H1 (cell line): Measurements from ENCODE around the gene FAM131C. TPM values are rescaled to one million over a fixed set of nuclear protein-coding genes. Genes with fewer than 3 reads are reported as not detected.
A peak's percentile ranks its signal among the peaks of the same experiment; 100 is the strongest.

Experiments used
- CTCF ChIA-PET: fragments of 300-600 bp; sonication (Branson Sonifier 250); formaldehyde crosslinking; loops from one replicate; lab custom pipeline; 2021; ENCODE audit not compliant: partially characterized antibody; lab: Charles Lee
- POLR2A ChIA-PET: fragments of 300-600 bp; sonication (Branson Sonifier 250); formaldehyde crosslinking; loops from one replicate; lab custom pipeline; 2021; ENCODE audit warnings: inconsistent platforms; ENCODE audit not compliant: partially characterized antibody; lab: Charles Lee
- DNase-seq, 2 experiments: peaks; one replicate each; pipeline versions ENCODE4 v3.0.0 to v3.0.0-alpha.2; 2010 to 2022; ENCODE audit warnings: low spot score in 2 of 2, low read depth in 1 of 2, mixed read lengths in 1 of 2
- FAIRE-seq: peaks from 2 replicates; lab custom pipeline; 2011; peaks lifted over from hg19 to GRCh38; lab: Jason Lieb, UNC
- H2AFZ ChIP-seq: 2 replicates; pipeline ENCODE4 v1.8.1; 2012; ENCODE audit warnings: low read length, inconsistent platforms
- H2AK5ac ChIP-seq: 2 replicates; pipeline ENCODE4 v1.6.1; 2013; ENCODE audit warnings: low read depth, low read length
- H2BK120ac ChIP-seq: replicated peaks from 2 replicates; pipeline ENCODE3; 2013; ENCODE audit warnings: low read depth, low read length, inconsistent platforms
- H2BK12ac ChIP-seq: 2 replicates; pipeline ENCODE4 v1.6.1; 2013; ENCODE audit warnings: low read depth, low read length
- H2BK15ac ChIP-seq: 2 replicates; pipeline ENCODE4 v1.6.1; 2013; ENCODE audit warnings: low read length
- H2BK20ac ChIP-seq: 2 replicates; pipeline ENCODE4 v1.6.1; 2013; ENCODE audit warnings: low read length
- H2BK5ac ChIP-seq: 2 replicates; pipeline ENCODE4 v1.6.1; 2013; ENCODE audit warnings: low read depth, low read length
- H3K14ac ChIP-seq: 2 replicates; pipeline ENCODE4 v1.6.1; 2013; ENCODE audit warnings: inconsistent platforms; ENCODE audit not compliant: insufficient read length
- H3K18ac ChIP-seq: 2 replicates; pipeline ENCODE4 v1.6.1; 2013; ENCODE audit warnings: low read length; ENCODE audit errors: extremely low read depth
- H3K23ac ChIP-seq: 2 replicates; pipeline ENCODE4 v1.6.1; 2013; ENCODE audit warnings: inconsistent platforms; ENCODE audit not compliant: insufficient read length
- H3K23me2 ChIP-seq: 2 replicates; pipeline ENCODE4 v1.6.1; 2013; ENCODE audit warnings: low read depth, low read length
- H3K27ac ChIP-seq: 2 replicates; pipeline ENCODE4 v1.6.1; 2011; ENCODE audit warnings: low read depth, low read length, inconsistent platforms
- H3K27me3 ChIP-seq, 4 experiments: replicated peaks in 1 of 4; 1 replicate in 1 of 4; 2 replicates in 3 of 4; pipeline versions ENCODE4 v1.6.1 to v1.8.1; 2011 to 2013; ENCODE audit warnings: low read length in 3 of 4, mild to moderate bottlenecking in 3 of 4, inconsistent platforms in 2 of 4, mixed read lengths in 2 of 4, moderate library complexity in 1 of 4; ENCODE audit not compliant: control insufficient read depth in 3 of 4, insufficient read depth in 3 of 4; ENCODE audit errors: extremely low read depth in 1 of 4
- H3K36me3 ChIP-seq, 4 experiments: 2 replicates each; pipeline versions ENCODE4 v1.6.1 to v1.8.1; 2011 to 2013; ENCODE audit warnings: mild to moderate bottlenecking in 4 of 4, low read length in 3 of 4, moderate library complexity in 2 of 4, control low read depth in 1 of 4, inconsistent platforms in 1 of 4; ENCODE audit not compliant: insufficient read depth in 4 of 4, control insufficient read depth in 2 of 4
- H3K4ac ChIP-seq: replicated peaks from 2 replicates; pipeline ENCODE3; 2013; ENCODE audit warnings: low read length, low read depth, mixed read lengths, inconsistent platforms; ENCODE audit not compliant: insufficient read length
- H3K4me1 ChIP-seq, 4 experiments: replicated peaks in 1 of 4; 1 replicate in 1 of 4; 2 replicates in 3 of 4; pipeline versions ENCODE4 v1.6.1 to v1.8.1; 2011 to 2013; ENCODE audit warnings: low read length in 3 of 4, inconsistent platforms in 2 of 4, mixed read lengths in 1 of 4; ENCODE audit not compliant: insufficient read depth in 4 of 4, control insufficient read depth in 3 of 4
- H3K4me2 ChIP-seq, 2 experiments: 2 replicates each; pipeline versions ENCODE4 v1.6.1 to v1.8.1; 2011 to 2013; ENCODE audit warnings: low read depth in 2 of 2, low read length in 2 of 2, control low read depth in 1 of 2, inconsistent platforms in 1 of 2, mild to moderate bottlenecking in 1 of 2; ENCODE audit not compliant: insufficient read depth in 1 of 2
- H3K4me3 ChIP-seq, 4 experiments: fragments of 200-600, 300-600 bp in 1 of 4; sonication (generic), shearing (Covaris generic), sonication (Bioruptor Twin) in 1 of 4; 2 replicates each; pipeline versions ENCODE4 v1.5.1 to v1.8.1; 2011 to 2016; ENCODE audit warnings: low read length in 4 of 4, low read depth in 3 of 4, control low read depth in 2 of 4, inconsistent platforms in 2 of 4, mild to moderate bottlenecking in 2 of 4, mixed read lengths in 1 of 4, moderate library complexity in 1 of 4; ENCODE audit not compliant: insufficient read depth in 2 of 4; ENCODE audit errors: extremely low read depth in 1 of 4
- H3K56ac ChIP-seq: replicated peaks from 2 replicates; pipeline ENCODE3; 2013; ENCODE audit warnings: low read depth, mild to moderate bottlenecking, mixed read lengths, low read length, inconsistent platforms; ENCODE audit not compliant: insufficient read length
- H3K79me1 ChIP-seq: 2 replicates; pipeline ENCODE4 v1.6.1; 2013; ENCODE audit warnings: low read depth, low read length, control low read depth
- H3K79me2 ChIP-seq, 2 experiments: 2 replicates each; pipeline versions ENCODE4 v1.6.1 to v1.8.1; 2012 to 2013; ENCODE audit warnings: low read length in 2 of 2, mild to moderate bottlenecking in 2 of 2, inconsistent platforms in 1 of 2; ENCODE audit not compliant: insufficient read depth in 2 of 2, control insufficient read depth in 1 of 2
- H3K9ac ChIP-seq, 4 experiments: replicated peaks in 1 of 4; 1 replicate in 1 of 4; 2 replicates in 3 of 4; pipeline versions ENCODE4 v1.6.1 to v1.8.1; 2011 to 2013; ENCODE audit warnings: low read depth in 3 of 4, low read length in 3 of 4, control low read depth in 2 of 4, mild to moderate bottlenecking in 2 of 4, moderate library complexity in 2 of 4, inconsistent platforms in 1 of 4; ENCODE audit errors: extremely low read depth in 1 of 4
- H3K9me3 ChIP-seq, 2 experiments: 2 replicates each; pipeline versions ENCODE4 v1.6.1 to v1.8.1; 2012 to 2013; ENCODE audit warnings: mild to moderate bottlenecking in 2 of 2, moderate library complexity in 2 of 2, control low read depth in 1 of 2, inconsistent platforms in 1 of 2, low read depth in 1 of 2, low read length in 1 of 2, mixed read lengths in 1 of 2; ENCODE audit not compliant: insufficient read depth in 2 of 2
- H4K20me1 ChIP-seq, 2 experiments: replicated peaks in 1 of 2; 2 replicates each; pipeline versions ENCODE3 to v1.8.1; 2011 to 2013; ENCODE audit warnings: inconsistent platforms in 2 of 2, low read length in 2 of 2, mild to moderate bottlenecking in 1 of 2; ENCODE audit not compliant: insufficient read depth in 2 of 2, control insufficient read depth in 1 of 2
- H4K5ac ChIP-seq: 2 replicates; pipeline ENCODE4 v1.6.1; 2013; ENCODE audit warnings: low read length, low read depth, mixed read lengths, inconsistent platforms; ENCODE audit not compliant: insufficient read length
- H4K8ac ChIP-seq: 2 replicates; pipeline ENCODE4 v1.8.0; 2013; ENCODE audit warnings: mild to moderate bottlenecking, moderate library complexity, low read length, inconsistent platforms; ENCODE audit not compliant: insufficient read depth; ENCODE audit errors: extremely low read depth
- H4K91ac ChIP-seq: replicated peaks from 2 replicates; pipeline ENCODE3; 2013; ENCODE audit warnings: low read length, mixed read lengths, inconsistent platforms; ENCODE audit not compliant: insufficient read length
- EP300 ChIP-seq, 2 experiments: IDR thresholded peaks; 1 replicate in 1 of 2; 2 replicates in 1 of 2; pipeline ENCODE4 v1.6.1; 2011 to 2012; ENCODE audit warnings: low read depth in 2 of 2, low read length in 2 of 2, mild to moderate bottlenecking in 2 of 2, borderline replicate concordance in 1 of 2, inconsistent platforms in 1 of 2, moderate library complexity in 1 of 2
- KDM5A ChIP-seq: fragments of 200-600 bp; IDR thresholded peaks from 2 replicates; pipeline ENCODE4 v1.7.1; 2012; ENCODE audit warnings: mild to moderate bottlenecking, low read length, inconsistent platforms, mixed read lengths
- TCF12 ChIP-seq: IDR thresholded peaks from 2 replicates; pipeline ENCODE4 v1.6.1; 2011; ENCODE audit warnings: low read depth, mild to moderate bottlenecking, low read length
- WGBS, 2 experiments: shearing (Covaris generic) in 1 of 2; methylation state at CpG; one replicate each; pipeline versions ENCODE4 v1.1.6 to v1.1.7; 2013 to 2015; ENCODE audit warnings: low lambda C conversion rate in 2 of 2, mixed read lengths in 2 of 2, inconsistent platforms in 1 of 2, low coverage in 1 of 2, missing lambda C conversion rate in 1 of 2; ENCODE audit not compliant: insufficient replicate concordance in 2 of 2, insufficient coverage in 1 of 2, insufficient read length in 1 of 2; ENCODE audit errors: extremely low coverage in 1 of 2, missing lambda C conversion rate in 1 of 2; 5-methylcytosine and 5-hydroxymethylcytosine counted together
- polyA plus RNA-seq, 7 experiments: library from polyadenylated mRNA; depleted of rRNA in 3 of 7; stranded (reverse) in 5 of 7; unstranded in 2 of 7; fragments of >200 nt in 5 of 7; fragments of 200-250 nt in 2 of 7; gene quantifications; 1 replicate in 5 of 7; 2 replicates in 1 of 7; 4 replicates in 1 of 7; pipeline versions ENCODE4 v1.2.1 to v1.2.3, GENCODE V29; 2011 to 2013; ENCODE audit warnings: missing spikeins in 2 of 7, mixed read lengths in 2 of 7
- total RNA-seq: library from RNA; stranded (reverse); fragmentation: NEBNext Ultra II Directional; extraction: Animal tissue kit (Norgen Biotek cat#: 25700); gene quantifications from 2 replicates; pipeline ENCODE4 v1.2.1, GENCODE V29; 2021

The FAM131C gene
- total and polyA plus RNA-seq, 2 of the 8 experiments (the other 6 are each of a cell fraction or from before 2014, with no cell fraction given), result 0.73 to 0.78 TPM

DNA sequence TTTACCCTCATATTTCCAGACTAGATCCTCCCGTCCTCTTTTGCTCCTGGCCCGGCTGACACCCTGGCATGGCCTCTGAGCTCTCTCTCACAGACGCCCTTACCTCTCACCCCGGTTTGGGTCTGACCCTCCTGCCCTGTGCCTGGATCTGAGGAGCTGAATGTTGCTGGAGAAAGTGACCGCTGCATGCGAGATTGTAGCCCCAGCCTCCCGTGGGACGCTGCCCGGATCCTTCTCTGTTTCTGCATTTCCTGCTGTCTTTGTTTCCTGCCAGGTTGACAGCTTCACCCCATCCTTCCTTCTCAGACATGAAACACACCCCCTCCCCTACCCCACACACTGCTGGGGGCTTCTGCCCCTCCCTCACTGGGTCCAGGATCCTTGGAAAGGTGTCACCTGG lies 9.5 kb downstream of the FAM131C start:
- Histone ChIP-seq H3K79me2 (no peaks in the 10 kb centered on the region), H4K91ac (no peak overlapping the region), H3K79me1 (no peaks in the 10 kb centered on the region), H3K14ac (no peak overlapping the region), H3K9me3 (no peaks in the 10 kb centered on the region), H2BK20ac (no peak overlapping the region), H3K4me3 (no peak overlapping the region), H4K8ac (no peak overlapping the region), H3K56ac (no peak overlapping the region), H4K5ac (no peak overlapping the region), H3K4me2 (no peak overlapping the region), H3K18ac (no peak overlapping the region), H3K27ac (no peak overlapping the region), H2BK120ac (no peak overlapping the region), H3K27me3 (peaks cover 0 to 4% (median 2%) of the 10 kb centered on the region in 4 experiments; a peak in 2 of 7 replicates), H2AFZ (no peak overlapping the region), H4K20me1 (no peaks in the 10 kb centered on the region), H3K23ac (no peak overlapping the region), H2BK15ac (peak overlapping the region; percentile 72; the same call in 1 of the 2 replicates), H2BK5ac (no peak overlapping the region; the same call in 1 of the 2 replicates), H3K4ac (no peak overlapping the region), H2AK5ac (no peak overlapping the region), H3K23me2 (no peaks in the 10 kb centered on the region), H3K9ac (no peak overlapping the region), H3K4me1 (peaks cover 0 to 18% (median 13%) of the 10 kb centered on the region in 4 experiments; a peak in 6 of 7 replicates), H2BK12ac (peak overlapping the region; percentile 51; the same call in 1 of the 2 replicates), H3K36me3 (no peaks in the 10 kb centered on the region)
- WGBS, 2 experiments, result 74% methylated on average over 9 of the region's 9 CpGs; no CpG with 5 or more reads in 1 of the 2 experiments
- TF ChIP-seq EP300 (IDR thresholded peaks at IDR 0.05; ENCODE audit: borderline replicate concordance in 1 of 2, low read depth in 2 of 2, low read length in 2 of 2), result no peak
- no peak for TF ChIP-seq KDM5A
- TF ChIP-seq TCF12, result no peak
- CTCF ChIA-PET, result interaction anchor here (0.6 to 7.8 kb wide), 7 partner anchors 8 to 248 kb away, joined by 3 to 91 read pairs (median 4); no protein-coding TSS in a partner anchor
- FAIRE-seq, result no peak
- no peak for DNase-seq
- POLR2A ChIA-PET, result interaction anchor here (1.0 to 1.5 kb wide), 4 partner anchors 9 to 149 kb away, joined by 3 to 4 read pairs (median 4); partner anchors contain the start of genes ARHGEF19 and FAM131C
